C4-2B (cell line): ENCODE measurements around the gene PDCL3.

Experiments used
- H3K27ac ChIP-seq: fragments of 450-650 bp; 2 replicates; pipeline ENCODE4 v1.5.1; 2017
- ZFX ChIP-seq: fragments of 450-650 bp; IDR thresholded peaks from 2 replicates; pipeline ENCODE4 v1.6.1; 2017
- TF ChIP-seq, protein P1 (sequence below): fragments of 450-650 bp; conservative IDR thresholded peaks from 2 replicates; pipeline ENCODE4 v1.5.1; 2017; ENCODE audit warnings: mild to moderate bottlenecking

PDCL3 gene

DNA sequence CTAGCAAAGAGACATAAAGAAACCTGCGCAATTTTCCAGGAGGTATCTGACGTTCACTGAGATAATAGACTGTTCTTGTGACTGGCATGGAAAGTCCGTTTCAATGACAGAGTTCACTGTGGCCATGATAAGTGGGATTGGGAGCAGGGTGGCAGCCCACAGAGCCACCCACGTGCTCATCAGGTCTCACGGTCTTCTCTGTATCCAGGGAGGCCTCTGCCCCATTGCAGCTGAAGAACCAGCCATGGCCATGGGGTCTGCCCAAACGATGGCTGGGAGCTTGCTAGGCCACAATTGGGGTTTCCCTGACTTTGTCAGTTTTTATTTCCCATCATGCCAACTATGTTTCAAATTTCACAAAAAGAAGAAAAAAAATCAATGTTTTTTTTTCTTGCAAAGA lies 57.2 kb downstream of the PDCL3 start:
- TF ChIP-seq, protein P1, sequence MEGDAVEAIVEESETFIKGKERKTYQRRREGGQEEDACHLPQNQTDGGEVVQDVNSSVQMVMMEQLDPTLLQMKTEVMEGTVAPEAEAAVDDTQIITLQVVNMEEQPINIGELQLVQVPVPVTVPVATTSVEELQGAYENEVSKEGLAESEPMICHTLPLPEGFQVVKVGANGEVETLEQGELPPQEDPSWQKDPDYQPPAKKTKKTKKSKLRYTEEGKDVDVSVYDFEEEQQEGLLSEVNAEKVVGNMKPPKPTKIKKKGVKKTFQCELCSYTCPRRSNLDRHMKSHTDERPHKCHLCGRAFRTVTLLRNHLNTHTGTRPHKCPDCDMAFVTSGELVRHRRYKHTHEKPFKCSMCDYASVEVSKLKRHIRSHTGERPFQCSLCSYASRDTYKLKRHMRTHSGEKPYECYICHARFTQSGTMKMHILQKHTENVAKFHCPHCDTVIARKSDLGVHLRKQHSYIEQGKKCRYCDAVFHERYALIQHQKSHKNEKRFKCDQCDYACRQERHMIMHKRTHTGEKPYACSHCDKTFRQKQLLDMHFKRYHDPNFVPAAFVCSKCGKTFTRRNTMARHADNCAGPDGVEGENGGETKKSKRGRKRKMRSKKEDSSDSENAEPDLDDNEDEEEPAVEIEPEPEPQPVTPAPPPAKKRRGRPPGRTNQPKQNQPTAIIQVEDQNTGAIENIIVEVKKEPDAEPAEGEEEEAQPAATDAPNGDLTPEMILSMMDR: no peak

GRCh38 chr2:100620481-100620880 lies 57.7 kb downstream of the PDCL3 start:
- no peak overlapping the region for H3K27ac ChIP-seq
- no peak for TF ChIP-seq ZFX
- TF ChIP-seq, protein P1: no peak

More for the DNA sequence above, 57.2 kb downstream of the PDCL3 start:
- H3K27ac ChIP-seq: no peak overlapping the region

DNA sequence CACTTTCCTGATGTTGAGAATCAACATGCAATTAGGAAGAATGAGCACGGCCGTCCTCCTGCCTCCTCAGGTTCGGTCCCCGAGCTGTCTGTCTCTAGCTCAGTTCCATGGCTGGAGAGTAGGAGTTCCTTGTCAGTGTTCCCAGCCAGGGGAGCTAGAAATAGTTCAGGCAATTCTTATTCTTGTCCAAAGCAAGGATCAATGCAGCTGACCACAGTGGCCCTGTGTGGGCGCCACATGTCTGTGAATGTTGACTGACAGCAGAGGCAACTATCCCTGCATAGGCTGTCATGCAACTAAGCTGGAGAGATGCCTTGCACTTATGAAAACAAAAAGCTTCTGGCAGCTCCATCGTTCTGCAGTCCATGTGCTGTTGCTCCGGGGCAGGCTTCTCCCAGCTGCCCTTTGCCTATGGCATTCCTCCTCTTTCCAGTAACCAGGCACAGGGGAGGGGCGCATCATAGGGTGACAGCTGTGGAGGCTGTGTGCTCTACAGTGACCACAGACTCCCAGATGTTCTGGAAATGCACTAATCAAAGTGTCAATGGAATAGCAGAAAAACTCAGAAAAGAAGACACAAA lies 58.7 kb downstream of the PDCL3 start:
- TF ChIP-seq, protein P1: no peak
- no peak for TF ChIP-seq ZFX
- no peak overlapping the region for H3K27ac ChIP-seq

DNA sequence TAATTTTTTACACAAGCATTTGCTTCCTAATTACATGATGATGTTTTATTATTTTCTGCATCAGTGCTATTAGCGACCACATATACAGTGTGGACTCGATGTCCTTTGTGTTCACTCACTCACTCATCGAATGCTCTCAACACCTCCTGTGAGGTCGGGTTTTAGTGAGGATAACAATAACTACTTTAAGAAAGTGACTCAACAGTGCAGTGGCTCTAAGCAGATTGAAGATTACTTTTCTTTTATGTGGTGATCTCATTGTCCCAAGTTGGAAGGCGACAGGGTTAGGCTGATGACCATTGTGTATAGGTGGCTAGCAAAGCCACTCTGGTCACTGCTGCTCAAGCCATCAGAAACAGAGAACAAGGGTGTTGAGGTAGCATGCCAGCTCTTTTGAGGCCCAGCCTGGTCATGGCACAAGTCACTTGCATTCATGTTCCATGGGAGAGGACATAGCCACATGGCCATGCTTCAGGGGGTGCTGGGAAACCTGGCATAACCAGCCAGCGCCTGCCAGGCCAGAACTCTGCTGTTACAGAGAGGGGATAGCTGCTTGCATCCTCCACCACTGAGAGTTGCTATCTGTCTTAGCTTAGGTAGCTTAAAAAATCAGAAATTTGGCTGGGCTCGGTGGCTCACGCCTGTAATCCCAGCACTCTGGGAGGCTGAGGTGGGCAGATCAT lies 60.4 kb downstream of the PDCL3 start:
- TF ChIP-seq, protein P1: no peak
- no peak for TF ChIP-seq ZFX
- H3K27ac ChIP-seq: no peak overlapping the region

- H3K27ac ChIP-seq: no peak overlapping the region
- TF ChIP-seq, protein P1: no peak
- TF ChIP-seq ZFX: no peak
These were observed 61.1 kb downstream of the PDCL3 start for GRCh38 chr2:100623930-100624329.

GRCh38 chr2:100624536-100624935 lies 61.7 kb downstream of the PDCL3 start:
- H3K27ac ChIP-seq: no peak overlapping the region
- TF ChIP-seq, protein P1: no peak

GRCh38 chr2:100625717-100626116 lies 62.9 kb downstream of the PDCL3 start:
- H3K27ac ChIP-seq: no peak overlapping the region
- TF ChIP-seq ZFX: no peak
- TF ChIP-seq, protein P1: no peak
